HG02943 (cell line): ENCODE results near the gene SYCN.
"Not testable (repeated sequence)": the region's sequence is repeated elsewhere in the genome, so short reads cannot be mapped to it uniquely, and the experiment has no call there.

ENCODE experiments used
- ATAC-seq: cut with Tn5 transposase; IDR thresholded peaks from one replicate; pipeline ENCODE4 v1.9.1; 2021; ENCODE audit warnings: mild to moderate bottlenecking, low read depth, moderate library complexity; ENCODE audit not compliant: unreplicated experiment

SYCN gene

GRCh38 chr19:39203372-39204341 lies at the start of gene SYCN:
SYCN (minus strand) TSS chr19:39204263; CDS start chr19:39204254, 9 bp downstream.
- no peak for ATAC-seq

DNA sequence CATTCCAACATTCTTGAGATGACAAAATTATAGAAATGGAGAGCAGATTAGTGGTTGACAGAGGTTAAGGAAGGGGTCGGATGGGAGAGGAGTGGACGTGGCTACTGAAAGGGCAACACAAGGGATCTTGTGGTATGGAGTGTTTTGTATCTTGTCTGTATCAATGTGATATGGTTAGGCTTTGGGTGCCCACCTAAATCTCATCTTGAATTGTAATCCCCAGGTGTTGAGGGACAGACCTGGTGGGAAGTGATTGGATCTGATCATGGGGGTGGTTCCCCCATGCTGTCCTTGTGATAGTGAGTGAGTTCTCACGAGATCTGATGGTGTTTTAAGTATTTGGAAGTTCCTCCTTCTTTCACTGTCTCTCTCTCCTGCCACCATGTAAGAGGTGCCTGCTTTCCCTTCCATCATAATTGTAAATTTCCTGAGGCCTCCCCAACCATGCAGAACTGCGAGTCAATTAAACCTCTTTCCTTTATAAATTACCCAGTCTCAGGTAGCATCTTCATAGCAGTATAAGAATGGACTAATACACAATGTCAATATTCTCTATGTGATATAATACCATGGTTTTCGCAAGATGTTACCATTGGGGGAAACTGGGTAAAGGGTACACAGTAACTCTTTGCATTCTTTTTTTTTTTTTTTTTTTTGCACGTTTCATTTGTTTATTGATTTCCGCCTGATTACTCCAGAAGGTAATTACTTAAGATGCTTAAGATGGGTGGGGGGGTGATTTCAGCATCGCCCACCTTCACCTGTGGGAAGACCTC lies 49.5 kb upstream of the SYCN start:
- ATAC-seq = no peak

DNA sequence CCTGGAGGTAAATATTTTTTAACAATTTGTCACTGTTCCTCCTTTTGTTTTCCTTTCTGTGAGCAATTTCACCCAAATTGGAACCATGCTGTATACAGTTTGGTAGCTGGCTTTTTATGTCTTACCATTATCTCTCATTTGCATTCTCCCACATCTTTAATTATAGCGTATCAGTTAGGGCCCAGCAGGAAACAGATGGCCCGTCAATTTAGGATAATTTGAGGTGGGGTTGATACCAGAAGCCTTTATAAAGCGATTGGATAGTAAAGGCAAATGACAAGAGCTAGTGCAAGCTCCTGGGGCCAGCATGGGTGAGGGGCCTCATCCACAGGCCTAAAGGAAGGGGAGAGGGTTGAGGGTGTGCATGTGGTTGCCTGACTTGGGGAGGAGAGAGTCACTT lies 48.4 kb upstream of the SYCN start:
- ATAC-seq = no peak

GRCh38 chr19:39251846-39252245 lies 47.8 kb upstream of the SYCN start:
- no peak for ATAC-seq

GRCh38 chr19:39251081-39251480 lies 47.0 kb upstream of the SYCN start:
- ATAC-seq = no peak

DNA sequence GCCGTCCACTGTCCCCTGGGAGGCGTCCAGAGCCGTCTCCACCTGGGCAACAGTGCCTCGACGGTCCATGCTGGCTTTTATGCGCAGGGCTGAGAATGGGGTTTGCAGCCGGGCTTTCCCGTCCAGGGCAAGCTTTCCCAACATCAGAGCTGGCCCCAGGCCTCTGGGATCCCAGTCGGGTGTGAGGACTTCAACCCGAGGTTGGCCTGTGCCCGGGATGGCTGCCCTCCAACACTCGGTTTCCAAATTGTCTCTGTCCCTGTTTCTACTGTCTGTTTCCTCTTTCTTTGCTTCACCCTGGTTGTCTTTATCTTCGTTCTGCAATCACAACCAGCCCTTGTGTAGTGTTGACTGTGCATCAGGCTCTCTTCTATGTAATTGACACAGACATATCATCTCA lies 44.7 kb upstream of the SYCN start, which contains the start of gene IFNL4:
Gene IFNL4 (minus strand): TSS at position 51 of the 400 bp plus-strand sequence.
- no peak for ATAC-seq

GRCh38 chr19:39247701-39248664 lies 43.9 kb upstream of the SYCN start:
- no peak for ATAC-seq

GRCh38 chr19:39246951-39247669 lies 43.0 kb upstream of the SYCN start:
- ATAC-seq = no peak

DNA sequence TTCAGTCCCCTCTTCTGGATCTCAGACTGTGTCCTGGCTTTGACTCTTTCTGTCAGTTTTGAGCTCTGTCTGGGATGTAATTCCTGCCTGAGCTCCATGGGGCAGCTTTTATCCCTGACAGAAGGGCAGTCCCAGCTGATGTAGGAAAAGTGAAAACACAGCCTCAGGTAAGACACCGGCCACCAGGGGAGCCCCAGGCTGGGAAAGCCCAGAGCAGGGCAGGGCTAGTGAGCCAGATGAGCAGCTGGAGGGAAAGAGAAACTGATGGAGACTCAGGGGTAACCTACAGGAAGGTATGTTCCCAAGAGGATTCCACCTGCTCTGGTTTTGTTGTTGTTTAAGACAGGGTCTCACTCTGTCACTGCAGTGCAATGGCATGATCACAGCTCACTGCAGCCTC lies 41.1 kb upstream of the SYCN start:
- not testable (repeated sequence) for ATAC-seq

GRCh38 chr19:39244410-39245100 lies 40.5 kb upstream of the SYCN start, which contains the start of gene IFNL3:
IFNL3 (minus strand) TSS chr19:39245006; CDS start chr19:39244967, 39 bp downstream.
- not testable (repeated sequence) for ATAC-seq

DNA sequence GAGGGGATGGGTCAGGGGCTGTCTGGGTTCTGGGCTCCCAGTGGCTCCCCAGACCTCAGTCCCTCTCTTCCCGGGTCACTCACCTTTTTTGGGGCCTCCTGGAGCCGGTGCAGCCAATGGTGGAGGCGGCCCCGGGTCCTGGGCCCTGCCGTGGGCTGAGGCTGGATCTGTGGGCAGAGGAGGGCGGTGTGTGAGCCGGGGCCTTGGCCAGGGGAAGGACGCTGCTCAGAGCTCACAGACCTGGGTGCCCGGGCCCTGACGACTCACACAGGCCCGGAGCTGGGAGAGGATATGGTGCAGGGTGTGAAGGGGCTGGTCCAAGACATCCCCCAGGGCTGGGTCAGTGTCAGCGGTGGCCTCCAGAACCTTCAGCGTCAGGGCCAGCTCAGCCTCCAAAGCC lies 39.7 kb upstream of the SYCN start:
- ATAC-seq = not testable (repeated sequence)

- no peak for ATAC-seq
Observed at GRCh38 chr19:39240421-39240820, 36.4 kb upstream of the SYCN start.

DNA sequence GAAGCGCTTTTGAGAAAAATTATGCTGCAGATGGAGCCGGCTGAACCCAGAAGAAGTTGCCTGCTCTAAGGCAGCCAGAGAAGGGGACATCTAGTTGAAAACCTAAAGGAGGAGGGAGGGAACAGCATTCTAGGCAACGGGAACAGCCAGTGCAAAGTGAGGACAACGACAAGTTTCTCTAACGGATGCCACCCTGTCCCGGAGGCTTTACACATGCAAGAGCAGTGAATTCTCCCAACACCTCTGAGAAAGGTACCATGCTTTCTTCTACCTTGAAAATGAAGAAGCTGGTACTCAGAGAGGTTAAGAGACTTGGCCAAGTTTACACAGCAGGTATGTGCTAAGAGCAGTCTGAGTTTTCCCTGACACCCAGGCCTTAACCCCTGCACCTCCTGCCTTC lies 34.9 kb upstream of the SYCN start:
- no peak for ATAC-seq

GRCh38 chr19:39238209-39238608 lies 34.1 kb upstream of the SYCN start:
- no peak for ATAC-seq

DNA sequence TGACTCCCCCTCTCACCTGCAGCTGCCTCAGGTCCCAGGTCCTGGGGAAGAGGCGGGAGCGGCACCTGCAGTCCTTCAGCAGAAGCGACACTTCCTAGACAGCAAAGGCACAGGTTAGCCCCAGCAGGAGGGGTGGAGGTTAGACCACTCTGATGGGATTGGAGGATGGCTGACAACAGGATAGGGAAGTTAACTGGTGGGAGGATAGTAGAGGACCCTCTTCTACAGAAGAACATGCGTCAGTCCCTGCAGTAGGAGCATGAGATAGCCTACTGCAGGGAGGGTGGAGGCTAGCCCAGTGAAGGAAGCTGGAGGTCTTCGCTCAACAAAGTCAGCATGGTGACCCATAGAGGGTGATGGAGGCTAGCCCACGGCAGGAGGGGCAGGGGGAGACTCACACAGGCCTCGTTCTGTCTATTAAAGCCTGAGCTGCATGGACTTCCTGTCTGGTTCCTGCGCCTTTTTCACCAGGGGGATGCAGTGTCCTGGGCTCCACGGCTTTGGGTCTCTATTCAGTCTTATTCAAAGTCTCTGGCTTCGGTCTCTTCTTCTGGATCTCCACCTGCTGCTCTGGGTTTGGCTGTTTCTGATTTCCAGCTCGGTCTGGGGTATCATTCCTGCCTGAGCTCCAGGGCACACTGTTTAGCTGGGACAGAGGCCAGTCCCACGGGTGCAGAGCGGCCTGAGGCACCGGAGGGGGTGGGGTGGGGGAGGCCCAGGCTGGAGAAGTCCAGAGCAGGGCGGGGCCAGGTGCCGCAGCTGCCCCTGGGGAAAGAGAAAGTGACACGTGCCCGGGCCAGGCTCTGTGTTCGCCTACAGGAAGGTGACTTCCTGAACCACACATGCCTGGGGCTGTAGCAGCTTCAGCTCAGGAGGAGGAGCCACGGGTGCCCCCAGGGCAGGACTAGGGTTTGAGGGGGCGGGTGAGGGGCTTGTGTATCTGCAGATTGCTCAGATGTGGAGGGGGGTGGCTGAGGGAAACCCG lies 33.4 kb upstream of the SYCN start:
- no peak for ATAC-seq

DNA sequence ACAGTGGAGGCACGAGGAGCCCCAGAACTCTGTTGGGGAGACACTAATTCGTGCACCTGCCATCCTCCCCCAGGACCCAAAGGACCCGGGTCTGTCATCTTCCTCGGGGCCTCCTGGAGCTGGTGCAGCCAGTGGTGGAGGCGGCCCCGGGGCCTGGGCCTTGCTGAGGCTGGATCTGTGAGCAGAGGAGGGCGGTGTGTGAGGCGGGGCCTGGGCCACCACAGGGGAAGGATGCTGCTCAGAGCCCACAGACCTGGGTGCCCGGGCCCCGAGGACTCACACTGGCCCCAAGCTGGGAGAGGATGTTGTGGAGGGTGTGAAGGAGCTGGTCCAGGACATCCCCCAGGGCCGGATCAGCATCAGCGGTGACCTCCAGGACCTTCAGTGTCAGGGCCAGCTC lies 32.5 kb upstream of the SYCN start:
- ATAC-seq = no peak

DNA sequence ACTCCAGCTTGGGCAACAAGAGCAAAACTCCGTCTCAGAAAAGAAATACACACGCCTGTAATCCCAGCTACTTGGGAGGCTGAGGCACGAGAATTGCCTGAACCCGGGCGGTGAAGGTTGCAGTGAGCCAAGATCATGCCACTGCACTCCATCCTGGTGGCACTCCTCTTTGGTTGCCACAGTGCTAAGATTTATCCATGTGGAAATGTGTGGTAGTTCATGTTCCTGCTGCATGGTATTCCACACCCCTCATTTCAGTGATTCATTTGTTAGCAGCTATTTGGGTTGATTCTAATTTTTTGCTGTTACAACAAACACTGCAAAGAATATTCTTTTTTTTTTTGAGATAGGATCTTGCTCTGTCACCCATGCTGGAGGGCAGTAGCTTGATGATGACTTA lies 28.6 kb upstream of the SYCN start:
- no peak for ATAC-seq
